Measurements from ENCODE around the gene RANBP10.
"Not testable (repeated sequence)": the region's sequence is repeated elsewhere in the genome, so short reads cannot be mapped to it uniquely, and the experiment has no call there.

RANBP10 gene

GRCh38 chr16:67775273-67775672 is 31.1 kb downstream of the RANBP10 start:
- no peak for DNase-seq

- DNase-seq = no peak
These were observed 31.9 kb downstream of the RANBP10 start for GRCh38 chr16:67774457-67774853.

DNA sequence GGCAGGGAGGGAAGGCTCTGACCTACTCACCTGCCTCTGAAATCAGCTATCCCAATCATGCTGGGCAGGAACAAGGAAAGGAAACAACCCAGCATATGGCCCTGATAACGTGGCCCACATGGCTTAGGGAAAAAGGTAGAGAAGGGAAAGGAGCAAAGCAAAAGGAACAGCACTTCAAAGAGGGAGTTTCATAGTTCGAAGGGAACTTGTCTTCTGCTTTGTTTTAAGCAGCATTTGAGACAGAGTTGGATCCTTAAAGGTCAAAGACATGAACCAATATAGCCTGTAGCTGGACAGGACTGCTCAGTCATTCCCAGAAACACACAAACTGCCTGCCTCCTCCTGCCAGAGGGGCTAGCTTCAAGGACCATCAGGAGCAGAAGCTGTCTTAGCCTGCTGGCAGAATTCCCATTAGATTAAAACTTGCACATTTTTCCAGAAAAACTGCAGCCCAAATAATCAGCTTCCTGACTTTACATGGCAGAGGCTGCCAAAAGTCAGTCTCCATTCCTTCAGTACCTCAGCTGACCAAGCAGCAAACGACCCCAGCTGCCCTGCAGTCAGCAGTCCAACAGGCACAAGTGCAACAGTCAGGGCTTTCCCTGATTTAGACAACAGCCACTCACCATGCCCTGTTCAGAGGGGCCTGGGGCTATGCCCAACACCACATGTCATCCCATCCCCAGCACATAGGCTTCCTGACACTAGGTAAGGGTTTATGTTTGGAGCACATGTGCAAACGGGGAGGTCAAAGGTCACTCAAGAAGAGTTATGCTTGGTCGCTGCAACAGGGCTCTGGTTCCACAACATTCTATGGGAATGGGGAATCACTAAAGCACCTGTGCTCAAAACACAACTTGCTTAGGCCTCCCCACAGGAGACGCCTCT is 32.5 kb downstream of the RANBP10 start:
- DNase-seq = no peak

- no peak for DNase-seq
These were observed 33.3 kb downstream of the RANBP10 start for GRCh38 chr16:67773099-67773498.

DNA sequence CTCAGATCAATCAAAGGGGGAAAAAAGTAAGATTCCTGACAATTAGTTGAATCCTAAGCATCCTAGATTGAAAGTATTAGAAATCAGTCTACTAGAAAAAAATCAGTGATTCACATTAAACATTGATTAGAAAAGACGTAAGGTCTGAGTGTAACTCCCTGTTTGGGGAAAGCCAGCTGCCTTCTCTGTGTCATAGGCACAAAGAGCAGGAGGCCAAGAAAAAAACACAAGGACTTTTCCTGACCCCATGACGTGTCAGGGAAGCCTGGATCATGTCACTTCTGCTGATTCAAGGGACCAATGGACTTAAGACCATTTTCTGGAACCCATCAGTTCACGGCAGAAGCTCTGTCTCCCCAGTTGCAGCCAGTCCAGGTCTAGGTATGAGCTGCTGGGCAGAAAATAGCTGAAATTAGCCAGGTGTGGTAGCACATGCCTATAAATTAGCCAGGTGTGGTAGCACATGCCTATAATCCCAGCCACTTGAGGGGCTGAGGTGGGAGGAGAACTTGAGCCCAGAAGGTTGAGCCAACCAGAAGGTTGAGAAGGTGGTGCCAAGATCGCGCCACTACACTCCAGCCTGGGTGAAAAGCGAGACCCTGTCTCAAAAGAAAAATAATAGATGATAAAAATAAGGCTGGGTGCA is 35.9 kb downstream of the RANBP10 start:
- no peak for DNase-seq

DNA sequence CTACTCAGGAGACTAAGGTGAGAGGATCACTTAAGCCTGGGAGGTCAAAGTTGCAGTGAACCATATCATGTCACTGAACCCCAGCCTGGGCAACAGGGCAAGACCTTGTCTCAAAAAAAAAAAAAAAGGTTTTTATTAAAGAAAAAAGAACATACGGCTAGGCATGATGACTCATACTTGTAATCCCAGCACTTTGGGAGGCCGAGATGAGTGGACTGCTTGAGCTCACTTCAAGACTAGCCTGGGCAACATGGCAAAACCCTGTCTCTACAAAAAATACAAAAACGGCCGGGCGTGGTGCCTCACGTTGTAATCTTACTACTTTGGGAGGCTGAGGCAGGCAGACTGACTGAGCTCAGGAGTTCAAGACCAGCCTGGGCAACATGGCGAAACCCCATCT is 38.4 kb downstream of the RANBP10 start:
- DNase-seq = no peak

- no peak for DNase-seq
These were observed 40.1 kb downstream of the RANBP10 start for GRCh38 chr16:67766291-67766690.

DNA sequence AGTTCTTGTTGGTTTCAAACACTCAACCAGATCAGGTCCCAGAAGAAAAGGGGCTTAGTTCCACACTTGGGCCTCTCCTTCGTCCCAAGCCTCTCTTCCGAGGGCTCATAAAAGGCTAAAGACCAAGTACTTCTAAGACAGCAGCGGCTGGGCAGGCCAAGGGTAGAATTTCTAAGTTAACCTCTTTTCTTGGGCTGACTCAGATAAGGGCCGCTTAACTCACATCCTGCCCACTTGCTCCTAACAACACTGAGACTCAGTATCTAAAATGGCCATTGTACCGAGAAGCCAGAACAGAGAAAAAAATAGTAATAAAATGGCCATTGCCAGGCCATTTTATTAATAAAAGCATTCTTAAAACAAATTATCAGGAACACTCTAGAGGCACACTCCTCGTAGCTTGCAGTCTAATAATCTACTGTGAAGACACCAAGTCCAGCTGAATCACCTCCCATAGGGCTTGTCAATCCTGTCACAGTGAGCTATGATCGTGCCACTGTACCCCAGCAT is 42.1 kb downstream of the RANBP10 start:
- no peak for DNase-seq

DNA sequence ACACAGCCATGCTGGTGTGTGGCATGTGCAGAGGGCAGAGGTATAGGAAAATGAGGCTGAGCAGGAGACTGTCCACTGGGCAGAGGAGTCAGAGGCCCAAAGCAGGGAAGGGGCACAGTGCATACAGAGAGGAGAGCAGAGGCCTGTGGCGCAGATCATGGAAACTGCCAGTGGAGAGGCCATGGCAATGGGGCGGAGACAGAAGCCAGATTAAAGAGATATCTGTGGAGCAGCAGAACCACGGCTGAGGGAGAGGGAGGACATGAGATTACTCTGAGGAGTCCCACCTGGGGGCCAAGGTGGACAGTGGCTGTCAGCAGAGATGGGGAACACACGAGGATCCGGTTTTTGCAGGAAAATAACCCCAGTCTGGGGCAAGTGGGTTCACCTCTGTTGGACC is 43.3 kb downstream of the RANBP10 start:
- no peak for DNase-seq

DNA sequence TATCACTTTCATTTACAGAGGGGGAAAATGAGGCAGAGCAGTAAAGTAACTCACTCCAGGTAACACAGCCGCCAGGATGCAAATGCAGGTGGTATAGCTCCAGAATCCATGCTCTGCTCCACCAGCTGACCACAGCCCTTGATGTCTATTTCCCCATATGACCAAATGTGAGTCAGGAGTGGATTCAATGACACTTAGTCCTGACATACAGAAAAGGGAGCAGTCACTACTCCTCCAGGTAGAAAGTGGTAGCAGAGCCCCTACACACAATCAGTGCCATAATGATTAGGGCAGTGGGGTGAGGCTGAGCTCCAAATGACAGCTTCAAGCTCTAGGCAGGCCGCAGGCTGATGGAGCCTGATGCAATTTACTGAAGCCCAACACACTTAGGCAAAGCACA is 44.0 kb downstream of the RANBP10 start:
- DNase-seq = no peak

- DNase-seq = no peak
These were observed 44.4 kb downstream of the RANBP10 start for GRCh38 chr16:67761924-67762323.

DNA sequence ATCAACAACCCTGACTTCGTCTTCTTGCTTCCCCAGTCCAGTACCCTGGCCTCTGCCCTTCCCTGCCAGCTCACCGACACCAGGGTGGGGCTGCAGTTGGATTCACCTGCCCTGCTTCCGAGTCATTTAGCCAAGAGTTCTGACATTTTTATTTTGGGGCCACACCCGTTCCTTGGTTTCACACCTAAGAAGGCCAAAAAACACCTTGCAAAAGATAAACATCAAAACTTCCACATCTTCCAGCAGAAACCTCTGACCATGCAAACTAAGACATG is 45.5 kb downstream of the RANBP10 start:
- no peak for DNase-seq

GRCh38 chr16:67760206-67760955 is 46.0 kb downstream of the RANBP10 start:
- no peak for DNase-seq

DNA sequence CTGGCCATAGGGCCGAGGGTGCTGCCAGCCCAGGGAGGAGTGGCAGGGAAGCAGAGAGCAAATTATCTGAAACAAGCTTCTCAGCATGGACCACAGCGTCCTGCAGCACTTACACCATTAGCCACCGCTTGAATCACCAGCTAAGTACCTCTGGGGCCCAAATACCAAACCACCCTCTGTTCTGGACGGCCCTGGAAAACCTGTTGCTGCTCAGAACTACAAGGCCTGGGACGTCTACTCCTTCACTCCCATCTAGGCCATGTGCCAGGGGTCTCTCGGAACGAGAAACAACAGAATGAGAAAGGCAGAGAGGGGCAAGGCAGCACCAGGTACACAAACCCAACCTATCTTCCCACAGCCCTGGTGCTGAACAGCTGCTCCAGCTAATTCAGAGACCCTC is 47.4 kb downstream of the RANBP10 start:
- DNase-seq = no peak

- DNase-seq = no peak
These were observed 48.4 kb downstream of the RANBP10 start for GRCh38 chr16:67758006-67758405.

DNA sequence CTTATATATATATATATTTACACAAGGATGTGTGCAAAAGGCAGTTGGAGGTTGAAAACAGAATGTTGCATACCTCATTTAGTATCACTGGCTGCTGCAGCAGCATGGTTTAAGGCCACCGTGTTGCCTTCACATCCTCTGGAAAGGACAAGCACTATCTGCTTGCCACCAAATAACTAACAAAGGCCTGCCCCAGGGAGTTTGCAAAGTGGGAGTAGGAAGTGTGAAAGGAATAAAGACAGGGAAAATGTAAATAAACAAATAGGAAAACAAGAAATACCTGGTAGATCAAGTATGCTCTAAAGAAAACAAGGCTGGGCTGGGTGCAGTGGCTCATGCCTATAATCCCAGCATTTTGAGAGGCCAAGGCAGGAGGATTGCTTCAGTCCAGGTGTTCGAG is 53.7 kb downstream of the RANBP10 start:
- no peak for DNase-seq

GRCh38 chr16:67751331-67751730 is 55.0 kb downstream of the RANBP10 start:
- not testable (repeated sequence) for DNase-seq

- DNase-seq = no peak
These were observed 55.9 kb downstream of the RANBP10 start for GRCh38 chr16:67750466-67750865.

DNA sequence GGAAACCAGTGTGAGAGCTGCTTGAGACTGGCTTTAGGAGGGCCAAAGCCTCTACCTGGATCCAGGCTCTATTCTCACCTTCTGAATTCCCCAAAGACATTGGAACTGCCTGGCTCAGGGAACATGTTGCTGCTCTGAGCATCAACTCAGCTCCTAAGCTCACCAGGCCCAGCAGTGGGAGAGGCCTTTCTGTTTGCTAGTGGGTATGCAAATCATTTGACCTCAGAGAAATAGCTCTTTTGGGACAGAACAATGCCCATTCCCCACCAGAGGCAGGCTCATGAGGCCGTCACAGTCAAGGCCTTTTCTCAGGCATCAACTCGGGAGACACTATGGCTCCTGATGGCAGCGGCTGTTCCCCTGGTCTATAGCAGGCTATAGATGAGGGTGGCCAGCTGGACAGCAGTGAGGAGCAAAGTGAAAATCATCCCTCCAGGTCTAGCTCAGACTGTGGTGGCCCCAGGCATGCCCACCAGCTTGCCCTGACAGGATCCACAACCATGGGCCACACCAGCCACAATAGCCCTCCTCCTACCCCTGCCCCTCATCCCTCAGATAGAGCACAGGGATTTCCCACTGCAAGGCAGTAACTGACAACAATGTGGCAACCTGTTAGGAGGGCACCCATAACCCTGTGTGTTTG is 56.8 kb downstream of the RANBP10 start:
- no peak for DNase-seq

DNA sequence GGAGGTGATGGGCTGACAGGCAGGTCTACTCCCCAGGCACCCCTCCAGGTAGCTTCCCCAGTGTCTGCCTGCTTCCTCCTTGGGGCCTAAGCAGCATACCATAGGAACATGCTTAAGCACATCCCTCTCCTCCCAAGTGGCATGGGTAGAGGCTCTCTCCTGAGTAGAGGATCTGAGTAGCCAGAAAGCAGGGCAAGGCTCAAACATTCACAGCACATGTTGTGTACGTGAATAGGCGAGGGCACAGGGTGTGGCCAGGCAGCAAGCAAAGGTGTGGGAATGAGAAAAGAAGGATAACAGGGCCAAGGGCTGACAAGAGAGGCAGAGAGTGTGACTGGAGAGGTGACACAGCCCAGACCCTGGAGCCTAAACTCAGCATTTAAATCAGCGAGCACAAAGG is 57.5 kb downstream of the RANBP10 start:
- DNase-seq = no peak

DNA sequence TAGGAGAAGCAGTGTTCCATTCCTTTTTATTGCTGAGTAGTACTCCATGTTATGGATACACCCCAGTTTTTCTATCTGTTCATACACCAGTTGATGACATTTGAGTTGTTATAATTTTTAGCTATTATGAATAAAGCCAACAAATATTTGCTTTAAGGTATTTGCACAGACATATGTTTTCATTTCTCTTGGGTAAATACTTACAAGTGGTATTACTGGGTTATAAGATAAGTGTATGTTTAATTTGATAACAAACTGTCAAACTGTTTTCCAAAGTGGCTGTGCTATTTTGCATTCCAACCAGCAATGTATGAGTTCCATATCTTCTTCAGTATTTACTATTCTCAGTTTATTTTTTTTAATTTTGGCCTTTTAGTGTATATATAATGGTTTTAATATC is 59.5 kb downstream of the RANBP10 start:
- DNase-seq = no peak

GRCh38 chr16:67741118-67741517 is 65.2 kb downstream of the RANBP10 start:
- no peak for DNase-seq

GRCh38 chr16:67740391-67740790 is 66.0 kb downstream of the RANBP10 start:
- no peak for DNase-seq
